Effector CD4-positive, alpha-beta T cell (primary cell): ENCODE data around the gene DTYMK.

ENCODE experiments used
- DNase-seq: peaks from one replicate; pipeline ENCODE4 v3.0.0-alpha.2; 2020

Gene DTYMK

DNA sequence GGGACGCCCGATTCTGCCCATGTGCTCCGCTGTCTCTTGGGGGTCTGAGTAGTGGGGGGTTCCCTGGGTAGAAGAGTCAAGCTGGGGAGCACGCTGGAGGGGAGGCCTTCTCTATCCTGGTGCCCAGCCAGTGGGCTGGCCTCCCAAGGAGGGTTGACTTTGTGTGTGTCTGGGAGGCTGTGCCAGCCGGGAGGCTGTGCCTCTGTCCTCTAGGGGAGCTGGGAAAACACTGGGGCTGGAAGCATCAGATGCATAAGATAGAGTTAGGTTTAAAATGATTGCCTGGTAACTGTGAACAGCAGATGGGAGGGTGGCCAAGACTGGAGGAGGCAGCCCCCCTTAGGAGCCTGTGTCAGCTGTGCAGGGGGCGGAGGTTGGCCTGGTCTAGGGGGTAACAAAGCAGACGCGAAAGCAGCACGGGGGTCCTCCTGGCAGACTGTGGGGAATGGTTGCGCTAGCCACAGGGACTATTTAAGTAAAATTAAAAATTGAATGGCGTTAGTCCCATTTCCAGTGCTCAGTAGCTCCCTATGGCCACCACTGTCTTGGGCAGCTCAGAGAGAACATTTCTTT is 16.5 kb upstream of the DTYMK start:
- DNase-seq, result no peak

DNA sequence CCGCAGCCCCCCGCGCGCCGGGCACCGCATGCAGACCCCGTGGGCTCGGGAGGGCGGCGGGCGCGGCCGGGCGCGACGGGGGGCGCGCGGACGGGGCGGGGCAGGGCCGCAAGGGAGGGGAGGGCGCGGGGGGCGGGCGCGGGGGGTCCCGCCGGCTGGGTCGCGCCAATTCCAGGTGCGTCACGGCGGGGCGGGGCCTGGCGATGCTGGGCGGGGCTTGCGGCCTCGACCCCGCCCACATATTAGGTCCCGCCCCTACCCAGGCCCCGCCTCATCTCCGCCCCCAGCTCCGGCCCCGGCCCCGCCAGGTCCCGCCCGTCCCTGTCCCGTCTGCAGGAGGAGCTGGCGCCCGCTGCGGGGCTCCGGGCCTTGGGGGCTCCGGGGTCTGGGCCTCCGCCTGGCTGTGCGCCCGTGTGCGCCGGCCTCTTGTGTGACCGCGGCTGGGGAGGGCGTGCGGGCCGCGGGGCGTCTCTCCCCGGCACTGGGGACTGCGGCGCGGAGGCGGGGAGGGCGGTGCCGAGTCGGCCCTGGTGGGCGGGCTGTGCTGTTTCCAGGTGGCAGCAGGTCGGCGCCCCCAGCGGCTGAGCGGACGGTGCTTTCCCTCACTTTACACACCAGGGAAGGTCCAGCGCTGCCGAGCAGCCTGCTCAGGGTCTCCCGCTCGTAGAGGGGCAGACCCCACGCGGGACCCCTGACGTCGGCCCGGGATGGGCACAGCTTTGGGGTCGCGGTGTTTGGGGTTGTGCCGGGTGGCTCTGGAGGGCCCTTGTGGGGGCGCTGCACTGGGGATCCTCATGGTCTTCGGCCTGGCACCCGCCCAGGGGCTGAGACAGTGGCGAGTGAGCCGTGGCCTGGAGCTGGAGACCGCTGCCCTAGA is 15.8 kb upstream of the DTYMK start:
- peak; percentile 85 for DNase-seq

DNA sequence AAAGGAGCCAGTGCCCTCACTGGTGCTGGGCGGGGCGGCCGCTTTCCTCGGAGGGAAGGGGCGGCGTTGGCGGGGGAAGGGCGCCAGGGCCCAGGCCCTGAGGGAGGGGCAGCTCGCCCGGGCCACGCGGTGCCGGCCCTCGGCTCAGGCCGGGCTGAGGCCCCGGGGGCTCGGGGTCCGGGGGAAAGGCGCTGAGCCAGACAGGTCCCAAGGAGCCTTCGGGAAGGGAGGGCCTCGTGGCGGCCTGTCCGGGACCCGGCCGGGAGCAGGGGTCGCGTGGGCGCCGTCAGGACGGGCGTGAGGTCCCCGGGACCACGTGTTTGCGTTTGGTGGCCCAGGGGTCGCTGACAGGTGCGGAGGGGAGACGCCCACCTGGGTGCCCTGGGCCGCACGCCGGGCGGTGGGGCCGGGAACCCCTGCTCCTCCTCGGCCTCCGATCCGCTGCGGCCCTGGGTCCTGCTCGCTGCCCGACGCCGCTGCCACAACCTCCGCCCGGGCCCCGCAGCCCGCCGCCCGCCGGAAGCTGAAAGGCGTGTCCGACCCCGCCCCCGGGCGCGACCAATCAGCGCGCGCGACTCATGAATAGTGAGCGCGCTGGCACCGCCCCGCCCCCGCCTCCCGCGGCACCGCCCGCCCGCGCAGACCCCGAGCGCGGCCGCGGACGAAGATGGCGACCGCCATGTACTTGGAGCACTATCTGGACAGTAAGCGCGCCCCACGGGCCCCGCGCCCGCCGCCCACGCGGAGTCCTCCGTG is 15.0 kb upstream of the DTYMK start, which contains the start of gene ING5:
ING5 (plus strand) TSS at position 641 of the 756 bp plus-strand sequence; CDS start at position 668, 27 bp downstream.
- DNase-seq, result peak; percentile 95

DNA sequence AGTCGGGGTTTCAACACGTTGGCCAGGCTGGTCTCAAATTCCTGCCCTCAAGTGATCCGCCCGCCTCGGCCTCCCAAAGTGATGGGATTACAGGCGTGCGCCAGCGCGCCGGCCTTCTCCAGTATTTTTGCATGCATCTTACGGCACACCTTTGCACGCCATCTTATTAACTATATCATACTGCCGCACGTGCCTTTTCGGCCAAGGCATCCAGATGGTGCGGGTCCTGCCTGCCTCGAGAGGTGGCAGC is 14.5 kb upstream of the DTYMK start:
- DNase-seq, result no peak

DNA sequence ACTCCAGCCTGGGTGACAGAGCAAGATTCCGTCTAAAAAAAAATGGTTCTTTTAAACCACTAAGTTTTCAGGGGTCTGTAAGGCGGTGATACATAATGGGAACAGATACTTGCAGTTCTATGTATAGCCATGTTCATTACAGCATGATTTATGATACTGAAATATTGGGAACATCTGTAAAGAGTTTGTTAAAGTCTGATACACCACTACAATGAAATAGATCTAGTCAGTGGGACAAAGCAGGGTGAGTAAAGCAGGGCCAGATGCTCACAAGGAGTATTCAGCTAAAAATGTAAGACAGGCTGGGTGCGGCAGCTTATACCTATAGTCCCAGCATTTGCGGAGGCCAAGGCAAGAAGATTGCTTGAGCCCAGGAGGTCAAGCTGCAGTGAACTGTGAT is 9.0 kb upstream of the DTYMK start:
- no peak for DNase-seq

DNA sequence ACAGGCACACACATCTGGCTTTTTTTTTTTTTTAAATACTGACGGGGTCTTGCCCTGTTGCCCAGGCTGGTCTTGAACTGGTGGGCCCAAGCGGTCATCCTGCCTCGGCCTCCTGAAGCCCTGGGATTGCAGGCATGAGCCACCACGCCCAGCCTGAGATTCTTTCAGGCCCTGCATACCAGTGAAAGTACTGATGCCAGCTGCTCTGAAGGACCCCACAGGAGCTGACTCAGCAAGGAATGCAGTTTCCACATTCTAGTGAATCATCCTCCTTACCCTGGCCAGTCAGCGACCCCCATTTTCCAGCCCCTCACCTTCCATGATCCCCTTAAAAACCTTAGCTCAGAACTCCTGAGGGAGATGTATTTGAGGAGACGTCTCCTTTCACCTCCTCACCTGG is 5.8 kb upstream of the DTYMK start:
- no peak for DNase-seq

DNA sequence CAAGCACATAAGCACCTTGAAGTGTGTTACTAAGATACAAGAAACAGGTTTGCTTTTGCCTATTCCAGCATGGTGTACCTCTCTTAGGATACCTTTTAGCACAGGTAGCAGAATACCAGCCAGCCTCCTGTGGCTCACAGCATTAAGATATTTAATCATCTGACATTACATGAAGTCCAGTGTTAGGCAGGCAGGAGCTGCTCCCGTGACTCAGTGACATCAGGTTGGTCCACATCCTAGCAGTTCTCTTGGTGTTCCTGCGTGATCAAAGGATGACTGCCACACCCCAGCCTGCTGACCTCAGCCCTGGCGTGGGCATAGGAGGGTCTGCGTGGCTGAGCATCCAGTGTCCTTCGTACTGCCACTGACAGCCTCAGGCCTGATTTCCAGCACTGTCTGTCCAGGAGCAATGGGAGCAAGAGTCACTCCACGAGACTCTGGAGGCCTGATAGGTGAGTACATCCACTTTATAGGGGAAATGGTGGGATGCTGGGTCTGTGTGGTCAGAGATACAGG is 3.6 kb upstream of the DTYMK start:
- no peak for DNase-seq

DNA sequence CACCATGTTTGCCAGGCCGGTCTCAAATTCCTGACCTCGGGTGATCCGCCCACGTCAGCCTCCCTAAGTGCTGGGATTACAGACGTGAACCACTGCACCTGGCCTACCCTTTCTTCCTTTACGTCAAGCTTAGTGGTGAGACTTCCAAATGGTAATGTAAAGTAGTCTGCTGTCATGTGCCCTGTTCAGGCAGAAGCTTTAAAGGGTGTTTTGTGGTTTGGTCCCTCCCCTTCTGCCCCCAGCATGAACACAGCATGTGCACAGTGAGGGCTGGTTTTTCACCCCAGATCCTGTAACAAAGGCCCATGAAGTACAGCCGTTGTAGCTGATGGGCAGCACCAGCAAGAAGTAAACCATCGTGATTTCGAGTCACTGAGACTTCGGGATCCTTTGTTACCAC is 2.7 kb upstream of the DTYMK start:
- no peak for DNase-seq

DNA sequence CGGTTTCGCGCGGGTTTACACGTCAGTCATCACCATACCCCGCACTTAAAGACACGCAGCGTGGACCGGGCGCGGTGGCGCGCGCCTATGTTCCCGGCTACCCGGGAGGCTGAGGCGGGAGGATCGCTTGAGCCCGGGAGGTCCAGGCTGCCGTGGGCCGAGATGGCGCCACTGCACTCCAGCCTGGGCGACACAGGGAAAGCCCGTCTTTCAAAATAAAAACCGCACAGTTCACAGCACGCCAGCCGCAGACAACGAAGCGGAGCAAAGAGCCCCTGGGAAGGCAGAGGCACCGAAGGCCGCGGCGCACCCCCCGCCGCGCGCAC is 328 bp downstream of the DTYMK start:
- no peak for DNase-seq

DNA sequence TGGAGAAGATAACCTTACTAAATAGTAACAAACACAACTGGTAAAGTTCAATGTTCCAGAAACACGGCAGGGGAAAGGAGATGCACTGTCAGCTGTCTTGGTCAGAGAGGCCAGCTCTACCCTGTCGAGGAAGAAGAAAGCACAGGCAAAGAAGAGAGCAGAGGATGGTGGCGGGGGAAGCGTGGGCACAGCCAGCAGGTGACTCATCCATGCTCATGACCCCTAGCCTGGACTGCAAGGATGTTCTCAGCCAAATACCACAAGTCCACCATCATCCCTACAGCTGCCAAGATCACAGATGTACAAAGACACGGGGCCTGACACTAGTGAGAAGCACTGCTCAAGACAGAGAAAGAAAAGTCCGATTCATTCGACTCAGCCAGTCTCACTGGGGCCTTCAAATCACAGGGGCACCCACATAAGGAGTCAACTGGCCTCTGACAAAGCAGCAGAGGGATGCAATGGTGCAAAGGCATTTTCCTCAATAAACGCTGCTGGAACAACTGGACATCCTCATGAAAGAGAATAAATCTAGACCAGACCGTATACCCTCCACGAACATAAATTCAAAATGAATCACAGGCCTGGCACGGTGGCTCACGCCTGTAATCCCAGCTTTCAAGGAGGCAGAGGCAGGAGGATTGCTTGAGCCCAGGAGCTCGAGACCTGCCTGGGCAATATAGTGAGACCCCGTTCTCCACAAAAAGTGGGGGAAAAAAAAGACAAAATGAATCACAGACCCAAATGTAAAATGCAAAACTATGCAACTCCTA is 5.6 kb downstream of the DTYMK start:
- DNase-seq, result no peak

DNA sequence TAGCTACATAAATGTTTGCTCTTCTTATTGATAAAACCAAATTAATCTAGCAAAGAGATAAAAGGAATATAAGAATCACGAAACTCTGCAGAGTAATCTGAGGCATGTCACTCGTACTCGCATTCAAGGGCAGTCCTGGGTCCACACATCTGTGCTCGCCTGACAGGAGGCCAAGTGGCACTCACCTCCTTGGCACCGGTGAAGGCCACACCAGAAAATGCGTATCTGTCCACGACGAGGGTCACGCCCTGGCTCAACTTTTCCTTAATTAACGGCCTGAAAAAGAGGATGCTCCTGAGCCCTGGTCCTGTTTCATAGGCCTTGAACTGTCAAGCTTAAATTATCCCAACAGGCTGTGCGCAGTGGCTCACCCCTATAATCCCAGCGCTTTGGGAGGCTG is 6.6 kb downstream of the DTYMK start:
- no peak for DNase-seq

DNA sequence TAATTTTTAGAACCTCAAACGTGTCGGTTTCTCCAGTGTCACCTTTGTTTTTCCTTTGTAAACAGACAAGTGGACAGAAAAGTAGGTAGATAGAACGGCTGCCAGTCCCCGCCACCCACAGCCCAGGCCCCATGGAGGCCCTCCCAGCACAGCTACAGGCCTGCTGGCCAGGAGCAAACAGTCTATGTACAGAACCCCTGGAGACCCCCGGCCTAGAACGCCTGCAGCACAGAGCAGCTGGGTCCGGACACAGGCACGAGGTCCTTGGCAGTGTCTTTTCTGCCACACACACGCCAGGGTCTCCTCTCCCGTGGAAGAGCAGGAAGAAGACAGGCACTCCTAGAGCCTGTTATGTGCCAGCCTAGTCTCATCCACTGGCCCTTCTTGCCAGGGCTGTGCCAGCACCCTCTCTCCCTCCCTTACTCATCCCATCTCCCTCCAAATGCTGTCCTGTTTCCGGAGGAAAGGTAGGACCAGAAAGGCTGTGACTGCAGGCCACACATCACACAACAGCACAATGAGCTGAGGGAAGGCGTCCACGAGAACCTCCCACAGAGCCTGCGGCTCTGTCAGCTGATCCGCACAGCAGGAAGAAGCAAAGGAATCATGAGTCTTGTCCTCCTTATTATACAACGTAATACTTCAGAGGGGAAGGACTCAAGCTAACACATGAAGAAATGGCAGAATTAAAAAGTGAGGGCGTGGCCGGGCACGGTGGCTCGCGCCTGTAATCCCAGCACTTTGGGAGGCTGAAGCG is 7.7 kb downstream of the DTYMK start:
- DNase-seq, result no peak

DNA sequence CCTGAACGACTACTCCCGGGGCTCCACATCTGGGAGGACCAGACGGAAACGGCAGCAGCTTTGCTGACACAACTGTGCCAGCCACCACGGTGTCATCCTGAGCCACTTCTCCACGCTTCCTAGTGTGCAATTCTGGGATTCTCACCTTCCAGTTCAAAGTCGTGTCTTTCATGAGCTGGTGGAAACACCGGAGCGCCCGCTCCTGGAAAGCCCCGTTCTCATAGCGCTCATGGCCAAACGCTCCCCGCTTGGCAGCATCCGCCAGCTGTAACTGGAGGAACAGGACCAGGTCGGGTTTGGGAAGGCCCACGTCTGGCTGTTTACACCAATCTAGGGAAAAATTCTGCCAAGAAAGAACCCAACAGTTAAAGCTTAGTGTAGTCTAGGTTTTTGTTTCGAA is 8.3 kb downstream of the DTYMK start:
- DNase-seq, result no peak

DNA sequence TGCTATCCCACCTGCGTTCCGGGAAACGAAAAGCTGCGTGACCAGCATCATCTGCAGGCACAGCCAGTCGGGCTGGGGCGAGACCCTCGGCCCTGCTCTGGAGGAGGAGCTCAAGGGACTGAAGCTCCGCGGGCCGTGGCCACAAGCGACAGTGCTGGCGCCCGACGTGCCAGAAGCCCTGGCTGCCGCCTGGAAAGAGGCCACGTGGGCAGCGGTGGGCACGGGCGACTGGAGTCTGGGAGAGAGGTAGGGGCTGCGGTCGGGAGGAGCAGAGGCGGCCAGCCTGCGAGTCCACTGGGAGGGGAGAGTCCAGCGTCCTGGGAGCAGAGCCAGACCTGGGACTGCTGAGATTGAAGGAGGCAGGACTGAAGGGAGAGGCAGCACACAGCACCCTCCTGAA is 9.2 kb downstream of the DTYMK start:
- no peak for DNase-seq

DNA sequence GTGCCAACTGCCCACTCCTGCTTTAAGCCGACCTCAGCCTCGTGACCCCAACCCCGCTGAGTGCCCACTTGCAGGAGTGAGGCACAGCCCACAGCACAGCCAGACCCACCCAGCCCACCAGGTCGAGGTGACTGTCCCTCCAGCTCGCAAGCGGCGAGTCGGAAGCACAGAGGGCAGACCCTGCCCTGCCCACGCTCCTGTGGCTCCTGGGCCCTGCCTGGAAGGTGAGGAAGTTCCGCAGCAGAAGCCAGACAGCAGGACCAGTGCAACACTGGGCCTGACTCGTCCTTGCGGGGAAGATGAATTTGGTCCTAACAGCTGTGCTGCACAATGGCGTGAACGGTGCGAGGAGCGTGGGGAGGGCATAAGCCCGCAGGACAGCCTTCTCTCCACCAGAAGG is 9.9 kb downstream of the DTYMK start:
- DNase-seq, result no peak

DNA sequence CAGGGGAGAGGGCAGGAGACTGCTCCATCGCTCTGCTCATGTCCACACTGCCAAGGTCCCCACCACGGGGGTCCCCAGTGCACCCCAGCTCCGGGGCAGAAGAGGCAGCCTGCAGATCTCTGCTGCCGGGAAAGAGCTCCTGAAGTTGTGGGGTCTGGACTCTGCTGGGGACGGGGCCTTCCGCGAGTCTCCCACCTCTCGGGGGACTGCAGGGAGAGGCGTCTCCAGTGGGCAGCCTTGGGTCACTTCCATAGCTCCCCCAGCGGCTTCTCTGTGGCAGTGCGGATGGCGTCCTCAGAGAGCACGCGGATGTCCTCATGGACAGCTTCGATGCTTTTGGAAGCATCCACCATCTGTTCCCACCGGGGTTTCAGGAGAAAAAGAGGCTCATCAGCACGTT is 10.7 kb downstream of the DTYMK start:
- DNase-seq, result no peak

DNA sequence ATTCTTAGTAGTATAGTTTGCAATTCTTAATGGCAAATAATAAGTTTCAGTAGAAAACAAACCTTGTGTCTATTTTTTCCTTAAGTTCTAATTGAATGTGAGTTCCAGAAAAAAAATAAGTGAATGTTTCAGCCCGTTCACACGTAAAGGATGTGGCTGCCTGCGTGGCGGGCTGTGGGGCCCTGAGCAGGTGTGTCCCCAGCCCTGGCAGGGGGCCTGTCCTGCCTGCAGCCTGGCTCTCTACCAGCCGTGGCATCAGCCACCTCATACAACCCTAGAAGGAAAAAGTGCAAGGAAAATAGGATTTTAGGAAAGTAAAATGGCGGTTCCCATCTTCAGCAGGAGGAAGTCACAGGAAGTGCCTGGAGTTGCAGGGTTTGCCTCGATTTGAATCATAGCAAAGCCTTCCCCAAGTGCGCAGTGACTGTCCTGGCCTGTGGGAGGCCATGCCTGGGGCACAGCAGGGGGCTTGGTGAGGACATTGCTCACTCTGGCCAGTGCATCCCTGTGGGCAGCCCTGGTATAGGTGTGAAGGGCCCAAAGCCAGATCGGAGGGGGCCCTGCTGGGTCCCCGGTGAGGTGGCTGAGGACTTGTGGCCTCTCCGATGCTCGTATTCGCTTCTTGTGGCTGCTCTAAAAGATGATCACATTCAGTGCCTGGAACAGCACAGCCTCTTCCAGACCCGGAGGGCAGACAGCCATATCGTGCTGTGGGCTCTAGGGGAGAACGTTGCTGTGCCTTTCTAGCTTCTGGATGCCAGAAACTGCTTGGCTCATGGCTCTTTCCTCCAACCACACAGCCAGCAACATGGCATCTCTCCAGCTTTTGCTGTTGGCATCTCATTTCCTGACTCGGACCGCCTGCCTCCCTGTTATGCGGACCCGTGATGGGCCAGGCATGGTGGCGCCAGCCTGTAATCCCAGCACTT is 12.6 kb downstream of the DTYMK start:
- no peak for DNase-seq

DNA sequence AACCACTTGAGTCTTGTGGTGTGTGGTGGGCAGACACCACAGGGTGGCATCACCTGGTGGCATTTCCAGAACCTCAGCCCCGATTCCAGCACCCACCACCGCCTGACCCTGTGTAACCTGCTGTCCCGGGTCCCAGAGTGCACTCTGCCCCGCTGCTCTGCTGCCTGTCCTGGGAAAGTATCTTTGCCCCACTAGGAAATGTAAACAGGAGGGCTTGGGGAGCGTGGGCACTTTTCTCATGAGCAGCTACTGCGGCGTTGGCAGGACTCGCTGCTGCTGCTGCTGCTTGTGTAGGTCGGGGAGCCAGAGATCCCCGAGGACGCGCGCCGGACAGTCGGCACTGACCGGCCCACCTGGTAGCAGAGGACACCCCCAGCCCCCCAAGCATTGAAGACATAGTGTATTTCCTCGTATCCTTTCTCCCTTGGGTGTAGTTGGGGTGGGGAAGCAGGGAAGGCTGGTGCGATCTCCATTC is 13.4 kb downstream of the DTYMK start:
- no peak for DNase-seq

DNA sequence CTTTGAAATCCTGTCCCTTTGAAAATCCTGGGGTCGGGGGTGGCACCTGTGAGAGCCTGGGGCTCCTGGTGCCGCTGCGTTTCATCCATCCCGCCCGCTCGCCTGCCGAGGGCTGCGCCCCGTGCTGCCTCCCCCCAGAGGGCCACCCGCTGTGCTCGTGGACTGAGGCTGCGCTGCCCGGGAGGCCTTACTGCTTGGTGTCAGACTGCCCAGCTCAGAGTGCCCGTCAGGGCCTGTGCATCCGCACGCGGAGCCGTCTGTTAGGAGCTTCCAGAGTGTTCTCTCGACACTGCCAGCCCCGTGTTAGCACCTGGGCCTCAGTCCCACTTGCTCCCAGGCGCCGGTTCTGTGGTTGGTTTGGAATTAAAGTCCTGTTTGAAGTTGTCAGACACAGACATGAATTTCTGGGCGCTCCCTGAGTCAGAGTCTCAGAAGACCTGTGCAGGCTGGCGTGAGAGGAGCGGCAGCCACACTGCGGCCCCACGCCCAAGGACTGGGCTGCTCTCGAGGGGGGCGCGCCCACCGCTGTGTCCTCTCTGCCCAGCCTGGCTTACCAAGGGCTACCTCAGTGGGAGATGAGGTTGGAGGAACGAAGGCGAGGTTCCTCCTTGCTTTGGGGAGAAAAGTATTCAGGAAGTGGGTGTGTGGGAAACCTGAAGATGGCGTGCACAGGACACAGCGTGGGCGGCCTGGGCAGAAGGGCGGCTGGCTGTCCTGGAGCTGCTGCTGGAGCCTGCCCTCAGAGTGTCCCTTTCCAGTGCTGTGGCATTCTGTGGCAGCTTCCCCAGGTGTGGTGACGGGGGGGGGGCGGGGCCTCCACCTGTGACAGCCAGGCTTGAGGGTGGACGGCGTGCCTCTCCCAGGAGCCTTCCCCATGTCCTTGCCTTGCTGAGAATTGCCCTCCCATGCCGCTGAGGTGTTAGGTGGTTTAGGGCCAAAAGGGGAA is 14.1 kb downstream of the DTYMK start:
- no peak for DNase-seq
